ENCODE results near the gene B3GALT2.

B3GALT2 gene

GRCh38 chr1:193181985-193182384 is 4.4 kb downstream of the B3GALT2 start:
- no peak for DNase-seq

GRCh38 chr1:193181536-193181935 is 4.9 kb downstream of the B3GALT2 start:
- no peak for DNase-seq

GRCh38 chr1:193179094-193179493 is 7.3 kb downstream of the B3GALT2 start:
- DNase-seq: no peak

GRCh38 chr1:193176788-193177187 is 9.6 kb downstream of the B3GALT2 start:
- no peak for DNase-seq

GRCh38 chr1:193176113-193176512 is 10.3 kb downstream of the B3GALT2 start:
- DNase-seq: no peak

GRCh38 chr1:193157360-193157759 is 29.1 kb downstream of the B3GALT2 start:
- DNase-seq: no peak

GRCh38 chr1:193156822-193157142 is 29.6 kb downstream of the B3GALT2 start:
- no peak for DNase-seq

- no peak for DNase-seq
Measured at GRCh38 chr1:193156117-193156821, 30.1 kb downstream of the B3GALT2 start.

GRCh38 chr1:193144999-193145398 is 41.4 kb downstream of the B3GALT2 start:
- DNase-seq: no peak

GRCh38 chr1:193144361-193144938 is 42.0 kb downstream of the B3GALT2 start:
- no peak for DNase-seq

GRCh38 chr1:193143285-193143684 is 43.1 kb downstream of the B3GALT2 start:
- no peak for DNase-seq

GRCh38 chr1:193142409-193142808 is 44.0 kb downstream of the B3GALT2 start:
- DNase-seq: no peak

GRCh38 chr1:193141804-193142203 is 44.6 kb downstream of the B3GALT2 start:
- DNase-seq: peak in 1 of 2 donors; percentile 25

- no peak for DNase-seq
Measured at GRCh38 chr1:193140254-193140653, 46.2 kb downstream of the B3GALT2 start.

- no peak for DNase-seq
Measured at GRCh38 chr1:193131266-193131860, 55.0 kb downstream of the B3GALT2 start.
